A673 (cell line): ENCODE measurements around the gene HAPLN3. TPM values are rescaled to one million over a fixed set of nuclear protein-coding genes. Genes with fewer than 3 reads are reported as not detected.
"Not testable (repeated sequence)": the region's sequence is repeated elsewhere in the genome, so short reads cannot be mapped to it uniquely, and the experiment has no call there.

Source experiments
- BruUV-seq: library from RNA; stranded (reverse); fragments of 400-500 nt; replicated peaks from 2 replicates; lab custom pipeline; 2021; lab: Mats Ljungman, UMichigan
- CTCF ChIA-PET: fragments of 300-600 bp; sonication (Branson Sonifier 250); formaldehyde crosslinking; loops from one replicate; lab custom pipeline; 2022; ENCODE audit warnings: antibody characterized with exemption; lab: Charles Lee
- POLR2A ChIA-PET: fragments of 300-600 bp; sonication (Branson Sonifier 250); formaldehyde crosslinking; loops from one replicate; lab custom pipeline; 2022; ENCODE audit warnings: antibody characterized with exemption; ENCODE audit not compliant: low non-redundant PET; lab: Charles Lee
- DNase-seq: peaks from one replicate; pipeline ENCODE4 v3.0.0-alpha.2; 2015; ENCODE audit warnings: low spot score
- H3K27ac ChIP-seq: fragments of 200-600 bp; sonication (generic); 2 replicates; pipeline ENCODE4 v1.5.1; 2016; ENCODE audit warnings: mixed run types, low read depth, mild to moderate bottlenecking, mixed read lengths, antibody characterized with exemption, low read length; ENCODE audit not compliant: poor library complexity, severe bottlenecking
- H3K27me3 ChIP-seq: fragments of 200-600 bp; sonication (generic); replicated peaks from 2 replicates; pipeline ENCODE4 v1.6.1; 2017; ENCODE audit warnings: mixed run types, low read depth, mild to moderate bottlenecking, mixed read lengths, antibody characterized with exemption, low read length; ENCODE audit not compliant: insufficient read depth, poor library complexity
- H3K36me3 ChIP-seq: fragments of 200-600 bp; sonication (generic); 2 replicates; pipeline ENCODE4 v1.6.1; 2016; ENCODE audit warnings: mixed run types, mild to moderate bottlenecking, mixed read lengths, antibody characterized with exemption, low read length; ENCODE audit not compliant: insufficient read depth, poor library complexity, severe bottlenecking
- H3K4me1 ChIP-seq: fragments of 200-600 bp; sonication (generic); 2 replicates; pipeline ENCODE4 v1.6.1; 2017; ENCODE audit warnings: mixed run types, mild to moderate bottlenecking, mixed read lengths, antibody characterized with exemption, low read length; ENCODE audit not compliant: insufficient read depth, poor library complexity, severe bottlenecking
- H3K4me3 ChIP-seq: fragments of 200-600 bp; sonication (generic); 2 replicates; pipeline ENCODE4 v1.5.1; 2016; ENCODE audit warnings: low read depth, mixed run types, mild to moderate bottlenecking, mixed read lengths, low read length; ENCODE audit not compliant: poor library complexity, severe bottlenecking
- H3K9me3 ChIP-seq: fragments of 200-600 bp; sonication (generic); 2 replicates; pipeline ENCODE4 v1.6.1; 2016; ENCODE audit warnings: mixed run types, low read depth, mild to moderate bottlenecking, mixed read lengths, antibody characterized with exemption, low read length; ENCODE audit not compliant: poor library complexity, severe bottlenecking
- EZH2 ChIP-seq: fragments of 200-600 bp; sonication (generic); IDR thresholded peaks from 2 replicates; pipeline ENCODE4 v1.6.1; 2017; ENCODE audit warnings: borderline replicate concordance, low read depth, mild to moderate bottlenecking, mixed read lengths, antibody characterized with exemption, low read length; ENCODE audit not compliant: poor library complexity, severe bottlenecking
- intact Hi-C: fragments of 100-400 bp; cut with micrococcal nuclease; formaldehyde crosslinking; loops from one replicate; pipeline ENCODE4 v1.10.0; 2022; ENCODE audit not compliant: unreplicated experiment
- total RNA-seq: library from RNA; stranded (reverse); gene quantifications from 2 replicates; pipeline ENCODE4 v1.2.3, GENCODE V29; 2021
- TF ChIP-seq, protein P1 (sequence below): fragments of 300-800, 200-600 bp; sonication (generic); conservative IDR thresholded peaks from 2 replicates; pipeline ENCODE4 v1.5.1; 2017; ENCODE audit warnings: low read depth, mild to moderate bottlenecking, antibody characterized with exemption, low read length, moderate library complexity, mixed read lengths

The HAPLN3 gene
- total RNA-seq, 1 experiment from 2014 or later: 1.4 TPM

DNA sequence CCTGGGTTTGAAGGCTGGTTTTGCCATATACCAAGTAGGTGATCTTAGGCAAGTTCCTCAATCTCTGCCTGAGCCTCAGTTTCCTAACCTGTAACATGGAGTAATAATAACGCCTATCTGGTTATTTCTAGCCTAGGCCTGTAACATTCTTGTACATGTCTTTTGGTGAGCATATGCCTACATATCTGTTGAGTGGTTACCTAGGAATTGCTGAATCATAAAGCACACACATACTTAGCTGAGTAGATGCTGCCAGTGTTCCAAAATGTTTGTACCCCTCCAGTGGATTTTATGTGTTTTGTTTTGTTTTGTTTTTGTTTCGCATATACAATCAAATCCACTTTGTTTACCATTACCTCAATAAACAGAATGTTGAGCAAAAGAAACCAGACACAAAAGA lies 35.2 kb upstream of the HAPLN3 start:
- Histone ChIP-seq H3K36me3 (no peaks in the 10 kb centered on the region), H3K27me3 (no peaks in the 10 kb centered on the region), H3K27ac (no peak overlapping the region), H3K4me3 (no peak overlapping the region), H3K4me1 (no peaks in the 10 kb centered on the region), H3K9me3 (no peaks in the 10 kb centered on the region)
- CTCF ChIA-PET: no interaction called here
- TF ChIP-seq, protein P1, sequence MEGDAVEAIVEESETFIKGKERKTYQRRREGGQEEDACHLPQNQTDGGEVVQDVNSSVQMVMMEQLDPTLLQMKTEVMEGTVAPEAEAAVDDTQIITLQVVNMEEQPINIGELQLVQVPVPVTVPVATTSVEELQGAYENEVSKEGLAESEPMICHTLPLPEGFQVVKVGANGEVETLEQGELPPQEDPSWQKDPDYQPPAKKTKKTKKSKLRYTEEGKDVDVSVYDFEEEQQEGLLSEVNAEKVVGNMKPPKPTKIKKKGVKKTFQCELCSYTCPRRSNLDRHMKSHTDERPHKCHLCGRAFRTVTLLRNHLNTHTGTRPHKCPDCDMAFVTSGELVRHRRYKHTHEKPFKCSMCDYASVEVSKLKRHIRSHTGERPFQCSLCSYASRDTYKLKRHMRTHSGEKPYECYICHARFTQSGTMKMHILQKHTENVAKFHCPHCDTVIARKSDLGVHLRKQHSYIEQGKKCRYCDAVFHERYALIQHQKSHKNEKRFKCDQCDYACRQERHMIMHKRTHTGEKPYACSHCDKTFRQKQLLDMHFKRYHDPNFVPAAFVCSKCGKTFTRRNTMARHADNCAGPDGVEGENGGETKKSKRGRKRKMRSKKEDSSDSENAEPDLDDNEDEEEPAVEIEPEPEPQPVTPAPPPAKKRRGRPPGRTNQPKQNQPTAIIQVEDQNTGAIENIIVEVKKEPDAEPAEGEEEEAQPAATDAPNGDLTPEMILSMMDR: no peak
- no peak for TF ChIP-seq EZH2
- no peak for DNase-seq
- POLR2A ChIA-PET: no interaction called here
- BruUV-seq: no TSS peak
- intact Hi-C loops: no loop called here

DNA sequence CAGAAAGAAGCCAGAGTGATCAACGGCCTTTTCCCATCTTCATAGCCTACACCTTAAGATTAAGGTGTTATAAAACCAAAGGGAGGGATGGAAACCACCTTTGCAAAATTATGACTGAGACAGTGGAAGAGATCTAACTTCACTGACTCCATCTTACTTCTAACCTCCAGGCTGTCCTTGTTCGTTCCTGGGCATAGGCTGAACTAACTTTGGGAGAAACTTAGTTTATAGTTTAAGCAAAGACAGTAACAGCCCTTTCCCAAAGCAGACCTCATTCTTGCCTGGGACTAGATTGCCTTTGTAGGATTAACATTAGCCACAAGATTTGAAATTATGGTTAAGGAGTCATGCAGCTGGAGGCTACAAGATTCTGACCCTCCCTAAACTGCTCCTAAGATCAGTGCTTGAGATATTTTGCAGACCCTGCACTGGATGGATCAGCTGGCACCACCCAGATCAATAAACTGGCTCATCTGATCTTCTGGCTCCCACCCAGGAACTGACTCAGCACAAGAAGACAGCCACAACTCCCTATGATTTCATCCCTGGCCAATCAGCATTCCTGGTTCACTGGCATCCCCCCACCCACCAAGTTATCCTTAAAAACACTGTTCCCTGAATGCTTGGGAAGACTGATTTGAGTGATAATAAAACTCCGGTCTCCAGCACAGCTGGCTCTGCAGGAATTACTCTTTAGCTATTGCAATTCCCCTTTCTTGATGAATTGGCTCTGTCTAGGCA lies 34.2 kb upstream of the HAPLN3 start:
- CTCF ChIA-PET, intact Hi-C loops, POLR2A ChIA-PET, H3K9me3 ChIP-seq, DNase-seq, H3K4me3 ChIP-seq, BruUV-seq, H3K4me1 ChIP-seq, H3K27me3 ChIP-seq, H3K36me3 ChIP-seq, H3K27ac ChIP-seq: not testable (repeated sequence)

DNA sequence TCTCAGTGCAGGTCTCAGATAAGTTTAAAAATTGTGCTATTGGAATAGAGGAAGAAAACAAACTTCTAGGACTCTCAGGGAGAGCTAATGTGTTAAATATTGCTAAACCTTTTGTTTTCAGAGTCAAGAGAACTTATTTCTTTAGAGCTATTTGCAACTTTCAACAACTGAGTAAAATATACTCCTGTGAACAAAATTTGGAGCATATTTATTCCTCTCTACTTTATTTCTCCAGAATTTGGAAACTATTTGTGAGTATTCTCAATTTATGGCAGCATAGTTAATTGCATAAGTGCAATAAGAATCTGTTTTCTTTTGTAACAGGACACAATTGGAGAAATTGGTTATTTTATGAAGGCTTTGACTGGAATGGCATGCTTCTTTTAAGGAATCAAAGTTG lies 32.8 kb upstream of the HAPLN3 start:
- H3K36me3 ChIP-seq, intact Hi-C loops, DNase-seq, H3K4me1 ChIP-seq, H3K27ac ChIP-seq, H3K27me3 ChIP-seq, CTCF ChIA-PET, H3K4me3 ChIP-seq, H3K9me3 ChIP-seq, POLR2A ChIA-PET, BruUV-seq: not testable (repeated sequence)

DNA sequence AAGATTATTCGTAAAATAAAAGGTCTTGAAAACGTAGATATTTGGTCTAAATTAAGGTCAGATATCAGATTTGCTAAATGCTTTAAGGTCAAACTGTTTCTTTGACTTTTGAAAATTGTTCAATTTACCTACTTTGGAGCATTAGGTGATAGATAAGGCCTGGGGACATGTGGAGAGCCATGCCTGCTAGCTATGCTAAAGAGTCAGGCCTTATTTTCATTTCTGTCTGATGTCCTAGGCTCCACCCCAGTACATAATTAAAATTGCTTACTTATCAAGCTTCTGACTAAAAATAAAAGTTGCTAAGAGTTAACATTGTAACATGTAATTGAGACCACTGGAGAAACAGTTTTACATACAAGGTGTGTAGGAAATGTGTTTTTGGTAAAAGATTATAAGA lies 30.3 kb upstream of the HAPLN3 start:
- DNase-seq, H3K36me3 ChIP-seq, H3K27me3 ChIP-seq, H3K4me1 ChIP-seq, CTCF ChIA-PET, H3K4me3 ChIP-seq, intact Hi-C loops, H3K9me3 ChIP-seq, H3K27ac ChIP-seq, BruUV-seq, POLR2A ChIA-PET: not testable (repeated sequence)

DNA sequence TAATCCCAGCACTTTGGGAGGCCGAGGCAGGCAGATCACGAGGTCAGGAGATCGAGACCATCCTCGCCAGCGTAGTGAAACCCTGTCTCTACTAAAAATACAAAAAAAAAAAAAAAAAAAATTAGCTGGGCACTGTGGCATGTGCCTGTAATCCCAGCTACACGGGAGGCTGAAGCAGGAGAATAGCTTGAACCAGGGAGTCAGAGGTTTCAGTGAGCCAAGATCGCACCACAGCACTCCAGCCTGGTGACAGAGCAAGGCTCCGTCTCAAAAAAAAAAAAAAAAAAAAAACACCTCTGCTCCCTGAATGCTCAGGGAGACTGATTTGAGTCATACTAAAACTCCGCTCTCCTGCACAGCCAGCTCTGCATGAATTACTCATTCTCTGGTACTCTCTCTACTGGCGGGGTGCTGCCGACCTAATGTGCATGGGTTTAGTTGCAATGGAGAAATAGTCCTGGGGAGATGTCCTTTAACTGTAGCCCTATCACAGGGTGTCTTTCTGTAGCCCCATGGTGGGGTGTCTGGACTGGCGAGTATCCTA lies 25.6 kb upstream of the HAPLN3 start:
- H3K4me3 ChIP-seq, H3K36me3 ChIP-seq, POLR2A ChIA-PET, CTCF ChIA-PET, intact Hi-C loops, H3K27me3 ChIP-seq, BruUV-seq, H3K27ac ChIP-seq, DNase-seq, H3K9me3 ChIP-seq: not testable (repeated sequence)
- peaks cover 11% of the 10 kb centered on the region for H3K4me1 ChIP-seq
